Stimulated activated CD4-positive, alpha-beta T cell treated with anti-CD3 and anti-CD28 coated beads, Interleukin-4, amount 100 ng/mL, for 4 hours (primary cell): ENCODE measurements around the gene FBXO46.

Experiments
- DNase-seq, 2 experiments: peaks; one replicate each; pipeline ENCODE4 v3.0.0-alpha.2; 2020

FBXO46 gene

DNA sequence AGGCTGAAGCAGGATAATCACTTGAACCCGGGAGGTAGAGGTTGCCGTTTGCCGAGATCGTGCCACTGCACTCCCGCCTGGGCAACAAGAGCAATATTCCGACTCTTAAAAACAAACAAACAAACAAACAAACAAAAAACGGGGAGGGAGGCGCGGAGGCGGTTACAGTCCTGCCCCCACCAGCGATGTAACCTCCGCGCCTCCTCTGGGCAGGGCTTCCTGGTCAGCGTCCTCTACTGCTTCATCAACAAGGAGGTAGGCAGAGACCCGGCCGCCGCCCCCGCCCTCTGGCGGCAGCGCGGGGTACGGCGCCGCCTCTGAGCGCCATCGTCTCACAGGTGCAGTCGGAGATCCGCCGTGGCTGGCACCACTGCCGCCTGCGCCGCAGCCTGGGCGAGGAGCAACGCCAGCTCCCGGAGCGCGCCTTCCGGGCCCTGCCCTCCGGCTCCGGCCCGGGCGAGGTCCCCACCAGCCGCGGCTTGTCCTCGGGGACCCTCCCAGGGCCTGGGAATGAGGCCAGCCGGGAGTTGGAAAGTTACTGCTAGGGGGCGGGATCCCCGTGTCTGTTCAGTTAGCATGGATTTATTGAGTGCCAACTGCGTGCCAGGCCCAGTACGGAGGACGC lies 49.2 kb downstream of the FBXO46 start:
- peak; percentile 80 to 81 for DNase-seq

GRCh38 chr19:45677351-45678230 lies 53.1 kb downstream of the FBXO46 start:
- DNase-seq = peak; percentile 81 to 87

DNA sequence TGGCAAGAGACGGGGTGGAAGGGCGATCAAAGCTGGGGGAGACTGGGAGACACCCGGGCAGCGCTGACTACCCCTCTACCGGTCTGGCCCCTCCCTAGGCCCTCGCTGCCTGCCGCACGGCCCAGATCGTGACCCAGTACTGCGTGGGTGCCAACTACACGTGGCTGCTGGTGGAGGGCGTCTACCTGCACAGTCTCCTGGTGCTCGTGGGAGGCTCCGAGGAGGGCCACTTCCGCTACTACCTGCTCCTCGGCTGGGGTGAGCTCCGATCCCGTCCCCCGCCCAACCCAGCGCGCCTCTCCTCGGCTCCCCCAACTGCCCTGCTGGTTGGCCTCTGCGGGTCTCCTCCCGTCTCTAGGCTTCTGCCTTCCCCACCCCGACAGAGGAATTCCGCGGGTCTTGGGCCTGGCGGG lies 53.8 kb downstream of the FBXO46 start:
- DNase-seq = peak; percentile 54 to 88

- no peak for DNase-seq
Observed at GRCh38 chr19:45674946-45675345, 55.8 kb downstream of the FBXO46 start.

DNA sequence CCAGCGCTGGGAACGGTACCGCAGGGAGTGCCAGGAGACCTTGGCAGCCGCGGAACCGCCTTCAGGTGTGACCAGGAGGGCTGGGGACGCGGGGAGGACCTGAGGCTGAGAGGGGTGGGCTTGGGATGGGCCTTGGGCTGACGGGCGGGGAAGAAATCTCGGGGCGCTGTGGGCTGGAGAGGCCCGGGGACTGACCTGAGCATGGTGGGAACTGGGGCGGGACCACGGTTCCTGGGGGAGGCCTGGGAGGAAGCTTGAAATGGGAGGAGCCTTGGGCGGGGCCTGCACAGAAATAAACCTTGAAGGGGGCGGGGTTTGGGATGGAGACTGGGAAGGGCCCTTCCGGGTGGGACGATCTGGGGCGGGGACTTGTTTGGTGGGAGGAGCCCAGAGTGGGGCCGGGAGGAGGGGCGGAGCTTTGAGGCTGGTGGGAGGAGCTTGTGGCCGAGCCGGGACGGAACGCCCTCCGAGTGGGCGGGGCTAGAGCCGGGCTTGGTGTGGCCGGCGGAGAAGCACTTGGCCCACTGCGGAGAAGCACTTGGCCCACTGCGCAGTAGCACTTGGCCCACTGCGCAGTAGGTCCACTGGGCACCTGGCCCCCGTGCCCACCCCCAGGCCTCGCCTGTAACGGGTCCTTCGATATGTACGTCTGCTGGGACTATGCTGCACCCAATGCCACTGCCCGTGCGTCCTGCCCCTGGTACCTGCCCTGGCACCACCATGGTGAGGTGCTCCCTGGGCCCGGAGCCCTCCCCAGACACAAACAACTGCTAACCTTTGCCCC lies 59.8 kb downstream of the FBXO46 start:
- peak; percentile 30 to 48 for DNase-seq

DNA sequence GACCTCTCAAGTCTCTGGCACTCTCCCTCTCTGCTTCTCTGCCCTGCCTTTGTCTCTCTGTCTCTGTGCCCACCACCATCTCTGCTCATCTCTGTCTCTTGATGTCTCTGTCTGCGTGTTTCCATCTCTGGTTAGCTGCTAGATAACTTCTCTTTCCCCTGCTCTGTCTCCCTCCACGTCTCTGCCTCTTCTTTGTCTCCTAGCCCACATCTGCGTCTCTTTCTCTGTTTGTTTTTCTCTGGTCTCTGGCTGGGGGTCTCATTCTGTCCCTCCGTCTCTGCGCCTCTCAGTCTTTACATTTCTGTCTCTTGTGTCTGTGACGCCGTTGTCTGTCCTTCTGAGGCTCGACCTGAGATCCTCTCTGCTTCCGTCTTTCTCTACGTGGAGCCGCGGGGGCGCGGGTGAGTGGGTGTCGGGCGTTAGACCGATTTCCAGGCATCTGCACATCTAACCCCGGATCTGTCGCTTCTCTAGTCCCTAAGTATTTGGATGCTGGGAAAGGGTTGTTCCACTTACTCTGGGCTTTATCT lies 62.3 kb downstream of the FBXO46 start:
- DNase-seq = peak in 1 of 2 experiments; percentile 57

GRCh38 chr19:45667620-45668341 lies 62.9 kb downstream of the FBXO46 start, which contains the start of gene GIPR:
Gene GIPR, plus strand, starts transcription at chr19:45668221. Its CDS starts 1,300 bp downstream, at chr19:45669521.
- DNase-seq = peak; percentile 51 to 58

DNA sequence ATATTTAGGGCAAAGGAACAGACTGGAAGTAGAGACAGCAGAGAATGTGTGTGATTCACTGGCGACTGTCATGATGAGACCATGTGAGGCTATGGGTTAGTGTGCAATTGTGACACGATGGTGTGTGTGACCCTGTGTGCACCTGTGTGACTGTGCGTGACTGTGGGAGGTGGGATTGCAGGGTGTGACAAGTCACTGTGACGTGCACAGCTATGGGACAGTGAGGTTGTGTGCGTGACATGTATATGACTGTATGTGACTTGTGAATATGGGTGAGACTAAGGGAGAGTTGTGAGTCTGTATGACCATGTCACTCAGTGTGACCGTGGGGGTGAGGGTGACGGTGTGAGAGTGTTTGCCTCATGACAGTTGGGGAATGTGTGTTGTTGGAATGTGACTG lies 66.1 kb downstream of the FBXO46 start:
- DNase-seq = no peak

DNA sequence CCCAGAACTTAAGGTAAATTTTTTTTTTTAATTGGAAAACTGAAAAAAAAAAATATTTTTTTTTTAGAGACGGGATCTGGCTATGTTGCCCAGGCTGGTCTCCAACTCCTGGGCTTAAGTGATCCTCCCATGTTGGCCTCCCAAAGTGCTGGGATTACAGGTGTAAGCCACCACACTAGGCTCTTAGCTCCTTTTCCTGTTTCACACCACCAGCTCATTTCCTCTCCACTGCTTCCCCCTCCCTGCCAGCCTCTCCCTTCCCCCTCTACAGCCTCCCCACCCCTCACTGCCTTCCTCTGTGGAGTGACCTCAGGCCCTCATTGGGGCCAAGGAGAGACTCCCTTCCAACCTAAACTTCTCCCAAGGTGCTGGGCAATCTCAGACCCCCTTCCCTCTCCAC lies 66.9 kb downstream of the FBXO46 start:
- no peak for DNase-seq

DNA sequence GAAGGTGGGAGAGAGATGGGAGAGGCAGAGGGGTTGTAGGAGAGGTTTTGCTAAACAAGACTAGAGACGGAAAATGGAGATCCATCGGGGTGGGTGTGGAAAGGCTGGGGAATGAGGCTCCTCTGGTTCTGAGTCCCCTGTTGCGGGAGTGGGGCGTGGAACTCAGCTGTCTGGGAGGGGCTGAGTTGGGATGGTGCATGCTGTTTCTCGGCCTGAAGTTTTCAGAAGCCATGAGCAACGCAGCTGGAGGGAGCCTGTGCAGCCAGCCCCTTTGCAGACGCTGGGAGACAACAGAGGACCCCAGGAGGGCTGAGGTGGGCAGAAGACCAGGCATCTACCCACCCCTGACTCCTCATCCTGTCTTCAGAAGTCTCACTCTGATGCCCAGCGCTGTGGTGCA lies 70.1 kb downstream of the FBXO46 start:
- DNase-seq = no peak
